ENCODE results near the gene NPTN. TPM values are rescaled to one million over a fixed set of nuclear protein-coding genes. Genes with fewer than 3 reads are reported as not detected.

Gene NPTN
- total RNA-seq, 4 donors from 2014 or later, result 261 to 338 (median 333) TPM

- H3K27ac ChIP-seq, result peak overlapping the region in 1 of 4 donors; percentile 50
- TF ChIP-seq EP300 (IDR thresholded peaks at IDR 0.05) (no peak), POLR2AphosphoS5 (IDR thresholded peaks at IDR 0.05) (no peak), POLR2A (IDR thresholded peaks at IDR 0.05) (no peak), CTCF (IDR thresholded peaks at IDR 0.05) (no peak)
- no peaks in the 10 kb centered on the region for H3K9me3 ChIP-seq
- no peak for ATAC-seq
- peaks cover 59 to 100% (median 60%) of the 10 kb centered on the region in 3 donors for H3K4me1 ChIP-seq
- no peak overlapping the region for H3K4me3 ChIP-seq
- 91 to 100% methylated on average over 1 of the region's 1 CpG for WGBS, 2 donors (ENCODE audit: low coverage in 1 of 2)
- H3K27me3 ChIP-seq, result no peaks in the 10 kb centered on the region
- H3K36me3 ChIP-seq, result peaks cover 0 to 3% of the 10 kb centered on the region in 2 donors
Observed at GRCh38 chr15:73604477-73604876, 28.7 kb downstream of the NPTN start.

- Histone ChIP-seq H3K4me1 (peaks cover 64 to 100% (median 65%) of the 10 kb centered on the region in 3 donors), H3K36me3 (peaks cover 0 to 3% of the 10 kb centered on the region in 2 donors), H3K27ac (peak overlapping the region; percentile 75 to 81 (median 79)), H3K9me3 (no peaks in the 10 kb centered on the region), H3K4me3 (no peak overlapping the region), H3K27me3 (no peaks in the 10 kb centered on the region)
- 25 to 35% methylated on average over 2 of the region's 2 CpGs for WGBS, 2 donors (ENCODE audit: low coverage in 1 of 2)
- ATAC-seq, result no peak
- TF ChIP-seq EP300 (IDR thresholded peaks at IDR 0.05), result no peak
- no peak for TF ChIP-seq POLR2AphosphoS5 (IDR thresholded peaks at IDR 0.05)
- TF ChIP-seq POLR2A (IDR thresholded peaks at IDR 0.05), result no peak
- TF ChIP-seq CTCF (IDR thresholded peaks at IDR 0.05), result no peak
Observed at GRCh38 chr15:73602992-73603391, 30.2 kb downstream of the NPTN start.

- Histone ChIP-seq H3K4me1 (peaks cover 62 to 100% (median 68%) of the 10 kb centered on the region in 3 donors), H3K36me3 (peaks cover 0 to 3% of the 10 kb centered on the region in 2 donors), H3K4me3 (no peak overlapping the region), H3K27me3 (no peaks in the 10 kb centered on the region), H3K27ac (peak overlapping the region; percentile 75 to 81 (median 79)), H3K9me3 (no peaks in the 10 kb centered on the region)
- WGBS, 2 donors (ENCODE audit: low coverage in 1 of 2), result 0 to 7% methylated on average over 1 of the region's 1 CpG
- no peak for ATAC-seq
- no peak for TF ChIP-seq EP300 (IDR thresholded peaks at IDR 0.05)
- no peak for TF ChIP-seq POLR2AphosphoS5 (IDR thresholded peaks at IDR 0.05)
- no peak for TF ChIP-seq CTCF (IDR thresholded peaks at IDR 0.05)
- no peak for TF ChIP-seq POLR2A (IDR thresholded peaks at IDR 0.05)
Observed at GRCh38 chr15:73602446-73602843, 30.7 kb downstream of the NPTN start.

GRCh38 chr15:73601451-73602445 lies 31.4 kb downstream of the NPTN start:
- no peak for TF ChIP-seq CTCF (IDR thresholded peaks at IDR 0.05)
- no peak for TF ChIP-seq EP300 (IDR thresholded peaks at IDR 0.05)
- TF ChIP-seq POLR2A (IDR thresholded peaks at IDR 0.05), result no peak
- TF ChIP-seq POLR2AphosphoS5 (IDR thresholded peaks at IDR 0.05), result no peak
- no peaks in the 10 kb centered on the region for H3K9me3 ChIP-seq
- H3K4me1 ChIP-seq, result peaks cover 58 to 100% (median 69%) of the 10 kb centered on the region in 3 donors
- peak overlapping the region; percentile 75 to 81 (median 79) for H3K27ac ChIP-seq
- no peaks in the 10 kb centered on the region for H3K27me3 ChIP-seq
- ATAC-seq, result peak; percentile 82
- 6 to 15% methylated on average over 7 of the region's 7 CpGs for WGBS, 2 donors (ENCODE audit: low coverage in 1 of 2)
- H3K4me3 ChIP-seq, result no peak overlapping the region
- peaks cover 0 to 3% of the 10 kb centered on the region in 2 donors for H3K36me3 ChIP-seq
